Stimulated activated CD8-positive, alpha-beta memory T cell treated with anti-CD3 and anti-CD28 coated beads, Interleukin-4, amount 100 ng/mL, for 1 hour (primary cell): ENCODE measurements around the gene TMPRSS11B.
"Not testable (repeated sequence)": the region's sequence is repeated elsewhere in the genome, so short reads cannot be mapped to it uniquely, and the experiment has no call there.

Source experiments
- DNase-seq, 2 donors: peaks; one replicate each; pipeline ENCODE4 v3.0.0-alpha.2; 2020; ENCODE audit warnings: low read depth in 2 of 2, low spot score in 1 of 2

Gene TMPRSS11B

GRCh38 chr4:68245594-68245993, at the start of gene TMPRSS11B:
Gene TMPRSS11B (minus strand): TSS chr4:68245694. CDS start chr4:68245558, 136 bp downstream.
- DNase-seq = no peak

- DNase-seq = no peak
Observed at GRCh38 chr4:68291256-68291655, 45.8 kb upstream of the TMPRSS11B start.

GRCh38 chr4:68288393-68288740, 42.9 kb upstream of the TMPRSS11B start:
- no peak for DNase-seq

- DNase-seq = no peak
Observed at GRCh38 chr4:68287704-68288392, 42.4 kb upstream of the TMPRSS11B start.

GRCh38 chr4:68283714-68284113, 38.2 kb upstream of the TMPRSS11B start:
- no peak for DNase-seq

- DNase-seq = no peak
Observed at GRCh38 chr4:68283095-68283494, 37.6 kb upstream of the TMPRSS11B start.

GRCh38 chr4:68281796-68282740, 36.6 kb upstream of the TMPRSS11B start:
- not testable (repeated sequence) for DNase-seq

GRCh38 chr4:68278029-68278428, 32.5 kb upstream of the TMPRSS11B start:
- DNase-seq = no peak

GRCh38 chr4:68277627-68278026, 32.1 kb upstream of the TMPRSS11B start:
- no peak for DNase-seq

- no peak for DNase-seq
Observed at GRCh38 chr4:68272860-68273259, 27.4 kb upstream of the TMPRSS11B start.

- no peak for DNase-seq
Observed at GRCh38 chr4:68272380-68272779, 26.9 kb upstream of the TMPRSS11B start.

- DNase-seq = no peak
Observed at GRCh38 chr4:68271851-68272357, 26.4 kb upstream of the TMPRSS11B start.

- DNase-seq = no peak
Observed at GRCh38 chr4:68267433-68267944, 22.0 kb upstream of the TMPRSS11B start.

GRCh38 chr4:68264875-68265565, 19.5 kb upstream of the TMPRSS11B start:
- no peak for DNase-seq

GRCh38 chr4:68259191-68259590, 13.7 kb upstream of the TMPRSS11B start:
- no peak for DNase-seq

GRCh38 chr4:68257719-68258118, 12.2 kb upstream of the TMPRSS11B start:
- DNase-seq = no peak

- DNase-seq = no peak
Observed at GRCh38 chr4:68256284-68256683, 10.8 kb upstream of the TMPRSS11B start.

- no peak for DNase-seq
Observed at GRCh38 chr4:68250151-68250930, 4.8 kb upstream of the TMPRSS11B start.

GRCh38 chr4:68249434-68249833, 3.9 kb upstream of the TMPRSS11B start:
- DNase-seq = no peak

GRCh38 chr4:68240620-68241019, 4.9 kb downstream of the TMPRSS11B start:
- no peak for DNase-seq
